Vagina (tissue), 2 donors: ENCODE data around the gene TMEM259. TPM values are rescaled to one million over a fixed set of nuclear protein-coding genes. Genes with fewer than 3 reads are reported as not detected.
"Not testable (repeated sequence)": the region's sequence is repeated elsewhere in the genome, so short reads cannot be mapped to it uniquely, and the experiment has no call there.

ENCODE experiments used
- DNase-seq, 2 donors: peaks; one replicate each; pipeline ENCODE4 v3.0.0-alpha.2; 2017; ENCODE audit errors: extremely low spot score in 2 of 2
- H3K27ac ChIP-seq: fragments of 200-600 bp; sonication (generic); one replicate; pipeline ENCODE4 v1.5.1; 2019
- H3K27me3 ChIP-seq: fragments of 200-600 bp; sonication (generic); one replicate; pipeline ENCODE4 v1.5.1; 2019
- H3K36me3 ChIP-seq, 2 donors: fragments of 200-600 bp; sonication (generic); one replicate each; pipeline ENCODE4 v1.5.1; 2017 to 2019
- H3K4me1 ChIP-seq: fragments of 200-600 bp; sonication (generic); one replicate; pipeline ENCODE4 v1.5.1; 2019
- H3K4me3 ChIP-seq, 2 donors: fragments of 200-600 bp; sonication (generic); 1 replicate in 1 of 2; 2 replicates in 1 of 2; pipeline ENCODE4 v1.5.1; 2016 to 2019
- H3K9me3 ChIP-seq: fragments of 200-600 bp; sonication (generic); one replicate; pipeline ENCODE4 v1.5.1; 2019
- POLR2A ChIP-seq, 2 donors: fragments of 450-650 bp; IDR thresholded peaks; one replicate each; pipeline ENCODE4 v1.6.1; 2017; ENCODE audit warnings: antibody characterized with exemption in 2 of 2, mild to moderate bottlenecking in 2 of 2, moderate library complexity in 2 of 2
- POLR2AphosphoS5 ChIP-seq, 2 donors: sonication (generic); formaldehyde crosslinking; IDR thresholded peaks; one replicate each; pipeline ENCODE4 v1.9.0; 2017; ENCODE audit warnings: antibody characterized with exemption in 2 of 2, mild to moderate bottlenecking in 2 of 2, low read depth in 1 of 2; ENCODE audit not compliant: insufficient read depth in 1 of 2
- intact Hi-C: fragments of 100-400 bp; cut with DNase I; formaldehyde crosslinking; loops from one replicate; pipeline ENCODE4 v1.15.1; 2023
- total RNA-seq: library from RNA; depleted of rRNA; stranded (reverse); fragments of >200 nt; gene quantifications from one replicate; pipeline ENCODE4 v1.2.3, GENCODE V29; 2016
- TF ChIP-seq, protein P1 (sequence below), 3 experiments: fragments of 450-650 bp in 2 of 3; fragments of 200-600 bp in 1 of 3; sonication (generic) in 1 of 3; IDR thresholded peaks; one replicate each; pipeline ENCODE4 v1.5.1; 2017 to 2019; ENCODE audit warnings: antibody characterized with exemption in 3 of 3, mild to moderate bottlenecking in 2 of 3, moderate library complexity in 2 of 3

Gene TMEM259
- total RNA-seq, 1 donor from 2014 or later = 130 TPM

DNA sequence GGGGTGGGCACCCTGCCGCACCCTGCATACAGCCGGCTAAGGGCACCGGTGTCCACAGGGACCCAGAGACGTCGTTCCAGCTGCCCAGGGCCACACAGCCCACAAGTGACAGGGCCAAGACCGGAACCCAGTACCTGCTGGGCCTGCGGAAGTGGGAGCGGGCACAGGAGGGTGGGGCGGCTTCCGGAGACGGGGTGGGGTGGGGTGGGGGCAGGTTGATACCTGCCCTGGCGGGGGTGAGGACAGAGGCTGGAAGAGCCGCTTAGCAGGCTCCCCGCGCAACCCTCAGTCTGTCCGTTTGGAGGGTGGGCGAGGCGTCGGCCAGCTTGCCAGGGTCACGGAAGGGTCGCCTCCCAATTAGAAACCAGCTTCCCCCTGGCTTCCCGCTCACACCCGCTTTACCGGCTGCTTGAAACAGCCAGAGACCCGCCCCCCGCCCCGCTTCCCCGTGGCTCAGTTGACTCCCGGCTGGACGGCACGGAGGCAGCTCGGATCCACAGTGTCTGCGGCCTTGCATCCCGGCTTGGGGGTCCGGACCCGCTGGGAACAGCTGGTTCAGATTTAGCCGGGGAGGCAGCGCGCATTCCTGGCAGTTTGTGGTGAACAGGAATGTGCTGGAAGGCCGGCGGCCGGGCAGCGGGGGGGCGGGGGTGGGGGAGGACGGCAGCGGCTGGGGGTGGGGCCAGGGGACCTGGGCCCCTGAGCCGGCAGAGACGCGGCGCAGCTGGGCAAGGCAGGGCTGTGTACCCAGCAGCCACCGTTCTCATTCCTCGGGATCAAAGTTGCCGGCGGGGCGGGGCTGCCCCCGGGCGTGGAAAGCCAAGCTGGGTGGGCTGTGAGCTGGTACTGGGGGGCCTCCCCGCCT lies 7.4 kb upstream of the TMEM259 start:
- Histone ChIP-seq H3K27me3 (no peaks in the 10 kb centered on the region), H3K4me1 (peaks cover 42% of the 10 kb centered on the region), H3K36me3 (peaks cover 0 to 17% of the 10 kb centered on the region in 2 donors), H3K4me3 (peak overlapping the region; percentile 68 to 89), H3K27ac (peak overlapping the region; percentile 94), H3K9me3 (no peaks in the 10 kb centered on the region)
- no peak for DNase-seq
- intact Hi-C loops = loop anchor here (5.0 kb wide), 1 partner anchor 74 kb away; the partner anchor contains the start of gene GPX4
- TF ChIP-seq, protein P1, sequence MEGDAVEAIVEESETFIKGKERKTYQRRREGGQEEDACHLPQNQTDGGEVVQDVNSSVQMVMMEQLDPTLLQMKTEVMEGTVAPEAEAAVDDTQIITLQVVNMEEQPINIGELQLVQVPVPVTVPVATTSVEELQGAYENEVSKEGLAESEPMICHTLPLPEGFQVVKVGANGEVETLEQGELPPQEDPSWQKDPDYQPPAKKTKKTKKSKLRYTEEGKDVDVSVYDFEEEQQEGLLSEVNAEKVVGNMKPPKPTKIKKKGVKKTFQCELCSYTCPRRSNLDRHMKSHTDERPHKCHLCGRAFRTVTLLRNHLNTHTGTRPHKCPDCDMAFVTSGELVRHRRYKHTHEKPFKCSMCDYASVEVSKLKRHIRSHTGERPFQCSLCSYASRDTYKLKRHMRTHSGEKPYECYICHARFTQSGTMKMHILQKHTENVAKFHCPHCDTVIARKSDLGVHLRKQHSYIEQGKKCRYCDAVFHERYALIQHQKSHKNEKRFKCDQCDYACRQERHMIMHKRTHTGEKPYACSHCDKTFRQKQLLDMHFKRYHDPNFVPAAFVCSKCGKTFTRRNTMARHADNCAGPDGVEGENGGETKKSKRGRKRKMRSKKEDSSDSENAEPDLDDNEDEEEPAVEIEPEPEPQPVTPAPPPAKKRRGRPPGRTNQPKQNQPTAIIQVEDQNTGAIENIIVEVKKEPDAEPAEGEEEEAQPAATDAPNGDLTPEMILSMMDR (IDR thresholded peaks at IDR 0.05) = no peak
- TF ChIP-seq POLR2AphosphoS5 (IDR thresholded peaks at IDR 0.05; ENCODE audit: insufficient read depth in 1 of 2, low read depth in 1 of 2) = peak in 1 of 2 donors; percentile 60

DNA sequence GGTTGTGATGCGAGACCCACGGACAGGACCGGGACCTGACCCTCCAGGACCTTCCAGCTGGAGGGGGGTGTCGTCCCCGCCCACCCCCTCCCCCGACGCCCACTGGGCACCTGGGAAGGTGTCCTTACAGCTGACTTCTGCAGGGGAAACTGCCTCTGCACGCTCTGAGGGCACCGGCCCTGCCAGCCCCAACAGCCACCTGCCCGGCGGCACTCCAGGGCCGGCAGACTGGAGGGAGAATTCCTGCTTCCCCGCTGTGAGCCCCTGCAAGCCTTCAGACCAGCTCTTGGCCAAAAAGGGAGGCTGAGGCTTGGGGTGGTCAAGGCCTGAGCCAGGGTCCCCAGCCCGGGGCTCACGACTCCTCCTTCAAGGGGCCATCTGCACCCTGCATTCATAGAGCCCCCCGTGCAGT lies 6.7 kb upstream of the TMEM259 start:
- H3K27ac ChIP-seq = peak overlapping the region; percentile 94
- peak overlapping the region; percentile 68 to 89 for H3K4me3 ChIP-seq
- H3K36me3 ChIP-seq = peaks cover 0 to 11% of the 10 kb centered on the region in 2 donors
- no peaks in the 10 kb centered on the region for H3K9me3 ChIP-seq
- TF ChIP-seq POLR2AphosphoS5 (IDR thresholded peaks at IDR 0.05; ENCODE audit: insufficient read depth in 1 of 2, low read depth in 1 of 2) = no peak
- no peak for DNase-seq
- peaks cover 42% of the 10 kb centered on the region for H3K4me1 ChIP-seq
- intact Hi-C loops = loop anchor here (5.0 kb wide), 1 partner anchor 75 kb away; the partner anchor contains the start of gene GPX4
- no peaks in the 10 kb centered on the region for H3K27me3 ChIP-seq

DNA sequence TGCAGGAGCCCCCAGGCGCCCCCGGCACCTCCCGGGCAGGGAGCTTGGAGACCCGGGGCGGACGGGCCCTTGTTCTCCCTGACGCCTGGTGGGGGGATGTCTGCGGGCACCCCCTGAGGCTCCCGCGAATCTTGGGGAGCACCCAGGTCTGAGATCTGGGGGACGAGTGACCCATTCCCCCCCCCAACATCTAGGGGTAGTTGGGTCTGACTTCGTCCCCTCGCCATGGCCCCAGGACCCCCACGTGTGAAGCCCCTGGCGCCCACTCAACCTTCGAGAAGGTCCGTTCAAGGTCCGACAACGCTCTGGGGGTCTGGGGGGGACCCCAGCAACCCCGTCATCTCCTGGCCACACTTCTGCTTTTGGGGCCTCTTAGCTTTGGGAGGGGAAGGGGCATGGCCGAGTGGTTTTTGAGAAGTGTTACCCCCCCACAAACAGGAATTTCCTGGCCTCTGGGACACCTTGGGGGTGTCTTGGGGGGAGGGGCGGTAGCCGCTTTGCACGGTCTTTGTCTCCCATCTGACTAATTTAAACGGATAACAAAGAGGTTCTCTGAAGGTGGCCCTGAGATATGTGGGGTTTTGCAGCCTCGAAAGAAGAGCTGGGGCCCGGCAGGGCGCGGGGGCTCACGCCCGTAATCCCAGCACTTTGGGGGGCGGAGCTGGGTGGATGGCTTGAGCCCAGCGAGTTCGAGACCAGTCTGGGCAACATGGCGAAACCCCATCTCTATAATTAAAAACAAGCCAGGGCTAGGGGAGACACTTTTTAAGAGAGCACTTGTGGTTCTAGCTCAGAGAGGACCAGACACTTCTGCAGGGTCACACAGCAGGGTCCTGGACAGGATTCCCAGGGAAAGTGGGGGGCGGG lies 6.1 kb upstream of the TMEM259 start:
- TF ChIP-seq POLR2A (IDR thresholded peaks at IDR 0.05) = no peak
- peak in 1 of 2 donors; percentile 61 for TF ChIP-seq POLR2AphosphoS5 (IDR thresholded peaks at IDR 0.05; ENCODE audit: insufficient read depth in 1 of 2, low read depth in 1 of 2)
- TF ChIP-seq, protein P1 (IDR thresholded peaks at IDR 0.05) = no peak
- H3K27me3 ChIP-seq = no peaks in the 10 kb centered on the region
- H3K27ac ChIP-seq = peak overlapping the region; percentile 94
- H3K9me3 ChIP-seq = no peaks in the 10 kb centered on the region
- H3K4me1 ChIP-seq = peaks cover 48% of the 10 kb centered on the region
- peak overlapping the region; percentile 68 to 89 for H3K4me3 ChIP-seq
- H3K36me3 ChIP-seq = peaks cover 0 to 5% of the 10 kb centered on the region in 2 donors
- no peak for DNase-seq
- intact Hi-C loops = loop anchor here (5.0 kb wide), 1 partner anchor 75 kb away; the partner anchor contains the start of gene GPX4

DNA sequence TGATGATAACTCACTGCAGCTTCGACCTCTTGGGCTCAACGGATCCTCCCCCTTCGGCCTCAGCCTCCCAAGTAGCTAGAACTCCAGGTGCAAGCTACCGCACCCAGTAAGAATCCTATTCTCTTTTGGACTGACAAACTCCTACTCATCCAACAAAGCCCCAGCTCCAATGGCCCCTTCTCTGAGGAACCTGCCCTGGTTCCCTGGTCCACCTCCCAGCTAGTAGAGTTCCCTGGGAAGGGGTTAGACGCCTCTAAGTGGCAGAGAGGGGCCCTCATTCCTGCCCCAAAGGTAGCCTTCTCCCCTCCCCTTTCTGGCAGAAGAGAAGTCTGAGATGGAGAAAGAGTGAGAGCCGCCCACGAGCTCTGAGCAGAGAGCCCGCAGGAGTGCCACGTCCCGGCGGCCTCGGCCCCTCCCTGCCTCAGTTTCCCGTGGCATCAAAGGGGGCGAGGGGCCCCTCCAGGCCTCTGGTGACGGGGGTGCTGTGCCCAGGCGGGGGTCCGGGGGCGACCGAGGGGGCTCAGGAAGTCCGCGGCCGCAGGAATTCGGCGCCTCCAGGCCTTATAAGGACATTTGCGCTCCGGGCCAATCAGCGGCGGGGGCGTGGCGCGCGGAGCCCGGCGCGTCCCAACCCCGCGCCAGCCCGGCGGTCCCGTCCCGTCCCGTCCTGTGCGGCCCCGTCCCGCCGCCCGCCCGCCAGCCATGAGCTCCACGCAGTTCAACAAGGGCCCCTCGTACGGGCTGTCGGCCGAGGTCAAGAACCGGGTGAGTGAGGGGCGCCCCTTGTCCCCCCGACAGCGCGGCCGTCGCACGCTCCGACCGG lies 5.2 kb upstream of the TMEM259 start, which contains the start of gene CNN2:
TSS of gene CNN2 (plus strand) at position 649 of the 823 bp plus-strand sequence. CDS start at position 703, 54 bp downstream.
- peaks cover 52% of the 10 kb centered on the region for H3K4me1 ChIP-seq
- H3K27me3 ChIP-seq = no peaks in the 10 kb centered on the region
- no peaks in the 10 kb centered on the region for H3K9me3 ChIP-seq
- intact Hi-C loops = loop anchor here (5.0 kb wide), 1 partner anchor 76 kb away; the partner anchor contains the start of gene GPX4
- TF ChIP-seq, protein P1 (IDR thresholded peaks at IDR 0.05) = no peak
- TF ChIP-seq POLR2A (IDR thresholded peaks at IDR 0.05) = peak in 1 of 2 donors; percentile 93
- TF ChIP-seq POLR2AphosphoS5 (IDR thresholded peaks at IDR 0.05; ENCODE audit: insufficient read depth in 1 of 2, low read depth in 1 of 2) = peak in 1 of 2 donors; percentile 92
- DNase-seq = no peak
- H3K36me3 ChIP-seq = no peaks in the 10 kb centered on the region
- H3K4me3 ChIP-seq = peak within 1 kb of the TSS; percentile 68 to 89
- H3K27ac ChIP-seq = peak within 1 kb of the TSS; percentile 94

DNA sequence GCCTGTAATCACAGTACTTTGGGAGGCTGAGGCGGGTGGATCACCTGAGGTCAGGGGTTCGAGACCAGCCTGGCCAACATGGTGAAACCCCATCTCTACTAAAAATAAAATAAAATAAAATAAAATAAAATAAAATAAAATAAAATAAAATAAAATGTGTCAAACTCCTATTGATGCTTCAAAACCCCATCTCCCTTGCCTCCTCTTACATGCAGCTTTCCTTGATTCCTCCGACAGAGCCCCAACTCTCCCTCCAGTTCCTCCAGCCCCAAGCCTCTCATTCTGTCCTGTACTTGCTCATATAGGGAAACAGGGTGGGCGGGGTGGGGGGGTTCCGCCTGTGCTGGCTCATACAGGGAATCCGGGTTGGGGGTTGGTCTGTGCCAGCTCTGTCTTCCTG lies 4.2 kb upstream of the TMEM259 start:
- H3K9me3 ChIP-seq, H3K4me3 ChIP-seq, H3K27me3 ChIP-seq, H3K36me3 ChIP-seq, H3K27ac ChIP-seq, DNase-seq: not testable (repeated sequence)
- intact Hi-C loops = loop anchor here (5.0 kb wide), 1 partner anchor 77 kb away; the partner anchor contains the start of gene GPX4
- peaks cover 46% of the 10 kb centered on the region for H3K4me1 ChIP-seq

DNA sequence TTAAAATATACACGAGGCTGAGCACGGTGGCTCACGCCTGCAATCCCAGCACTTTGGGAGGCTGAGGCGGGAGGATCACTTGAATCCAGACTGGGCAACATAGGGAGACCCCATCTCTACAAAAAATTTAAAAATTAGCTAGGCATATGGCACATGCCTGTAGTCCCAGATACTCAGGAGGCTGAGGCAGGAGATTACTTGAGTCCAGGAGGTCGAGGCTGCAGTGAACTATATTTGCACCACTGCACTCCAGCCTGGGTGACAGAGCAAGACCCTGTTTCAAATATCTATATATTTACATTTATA lies 2.9 kb upstream of the TMEM259 start:
- not testable (repeated sequence) for H3K9me3 ChIP-seq, H3K4me3 ChIP-seq, DNase-seq, H3K36me3 ChIP-seq, H3K27ac ChIP-seq, H3K27me3 ChIP-seq
- peaks cover 47% of the 10 kb centered on the region for H3K4me1 ChIP-seq
- intact Hi-C loops = loop anchor here (5.0 kb wide), 1 partner anchor 223 kb away; the partner anchor contains the start of gene MIDN
